Body of pancreas (tissue), 4 donors: ENCODE results near the gene TBX2.

Experiments
- POLR2A ChIP-seq, 3 donors: fragments of 450-650 bp; IDR thresholded peaks; one replicate each; pipeline ENCODE4 v1.6.1; 2016; ENCODE audit warnings: antibody characterized with exemption in 3 of 3, mild to moderate bottlenecking in 2 of 3
- TF ChIP-seq, protein P1 (sequence below), 7 experiments: fragments of 450-650 bp in 4 of 7; fragments of 200-600 bp in 3 of 7; sonication (generic) in 3 of 7; IDR thresholded peaks; one replicate each; pipeline ENCODE4 v1.5.1; 2016 to 2019; ENCODE audit warnings: antibody characterized with exemption in 7 of 7

DNA sequence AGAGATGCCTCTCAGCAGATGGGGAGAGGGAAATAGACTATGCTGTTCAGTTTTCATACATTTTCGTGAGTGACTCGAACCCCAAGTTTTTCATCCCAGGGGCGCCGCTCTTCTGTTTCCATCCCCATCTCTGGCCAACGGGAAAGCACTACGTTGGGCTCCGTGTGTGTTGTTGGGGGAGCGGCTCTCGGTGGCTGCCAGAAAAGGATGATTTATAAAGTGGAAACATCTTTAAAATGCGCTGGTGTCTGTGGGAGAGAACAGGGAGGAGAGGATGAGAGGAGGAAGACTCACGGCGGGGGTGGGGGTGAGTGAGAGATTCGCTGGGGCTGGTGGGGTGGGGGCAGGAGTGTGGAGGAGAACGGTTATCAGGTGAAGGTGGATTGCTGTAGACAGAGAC lies 58.4 kb downstream of the TBX2 start:
- TF ChIP-seq POLR2A (IDR thresholded peaks at IDR 0.05) = no peak
- TF ChIP-seq, protein P1, sequence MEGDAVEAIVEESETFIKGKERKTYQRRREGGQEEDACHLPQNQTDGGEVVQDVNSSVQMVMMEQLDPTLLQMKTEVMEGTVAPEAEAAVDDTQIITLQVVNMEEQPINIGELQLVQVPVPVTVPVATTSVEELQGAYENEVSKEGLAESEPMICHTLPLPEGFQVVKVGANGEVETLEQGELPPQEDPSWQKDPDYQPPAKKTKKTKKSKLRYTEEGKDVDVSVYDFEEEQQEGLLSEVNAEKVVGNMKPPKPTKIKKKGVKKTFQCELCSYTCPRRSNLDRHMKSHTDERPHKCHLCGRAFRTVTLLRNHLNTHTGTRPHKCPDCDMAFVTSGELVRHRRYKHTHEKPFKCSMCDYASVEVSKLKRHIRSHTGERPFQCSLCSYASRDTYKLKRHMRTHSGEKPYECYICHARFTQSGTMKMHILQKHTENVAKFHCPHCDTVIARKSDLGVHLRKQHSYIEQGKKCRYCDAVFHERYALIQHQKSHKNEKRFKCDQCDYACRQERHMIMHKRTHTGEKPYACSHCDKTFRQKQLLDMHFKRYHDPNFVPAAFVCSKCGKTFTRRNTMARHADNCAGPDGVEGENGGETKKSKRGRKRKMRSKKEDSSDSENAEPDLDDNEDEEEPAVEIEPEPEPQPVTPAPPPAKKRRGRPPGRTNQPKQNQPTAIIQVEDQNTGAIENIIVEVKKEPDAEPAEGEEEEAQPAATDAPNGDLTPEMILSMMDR (IDR thresholded peaks at IDR 0.05) = no peak
